Stimulated activated CD4-positive, alpha-beta T cell treated with anti-CD3 and anti-CD28 coated beads, Interleukin-1b, Interleukin-23, amount 100 ng/mL, for 4 hours (primary cell): ENCODE results near the gene HSPBAP1.
"Not testable (repeated sequence)": the region's sequence is repeated elsewhere in the genome, so short reads cannot be mapped to it uniquely, and the experiment has no call there.

Experiments
- DNase-seq, 2 donors: peaks; one replicate each; pipeline ENCODE4 v3.0.0-alpha.2; 2020; ENCODE audit warnings: low read depth in 2 of 2

Gene HSPBAP1

GRCh38 chr3:122785231-122785630 lies 8.4 kb downstream of the HSPBAP1 start:
- DNase-seq = no peak

- no peak for DNase-seq
These were observed 9.2 kb downstream of the HSPBAP1 start for GRCh38 chr3:122784436-122784835.

- DNase-seq = no peak
These were observed 10.8 kb downstream of the HSPBAP1 start for GRCh38 chr3:122782804-122783203.

- DNase-seq = no peak
These were observed 16.1 kb downstream of the HSPBAP1 start for GRCh38 chr3:122777563-122777962.

GRCh38 chr3:122776675-122777468 lies 16.8 kb downstream of the HSPBAP1 start:
- no peak for DNase-seq

- no peak for DNase-seq
These were observed 19.1 kb downstream of the HSPBAP1 start for GRCh38 chr3:122774564-122774963.

GRCh38 chr3:122773944-122774509 lies 19.6 kb downstream of the HSPBAP1 start:
- no peak for DNase-seq

- DNase-seq = no peak
These were observed 20.8 kb downstream of the HSPBAP1 start for GRCh38 chr3:122772827-122773226.

- no peak for DNase-seq
These were observed 23.0 kb downstream of the HSPBAP1 start for GRCh38 chr3:122770521-122771202.

GRCh38 chr3:122767540-122768372 lies 25.9 kb downstream of the HSPBAP1 start:
- no peak for DNase-seq

GRCh38 chr3:122766430-122766829 lies 27.2 kb downstream of the HSPBAP1 start:
- DNase-seq = no peak

GRCh38 chr3:122760453-122761271 lies 33.0 kb downstream of the HSPBAP1 start:
- DNase-seq = no peak

- no peak for DNase-seq
These were observed 34.6 kb downstream of the HSPBAP1 start for GRCh38 chr3:122758877-122759560.

GRCh38 chr3:122755491-122755890 lies 38.1 kb downstream of the HSPBAP1 start:
- no peak for DNase-seq

- DNase-seq = peak in 1 of 2 donors; percentile 13
These were observed 38.7 kb downstream of the HSPBAP1 start for GRCh38 chr3:122754929-122755328.

- no peak for DNase-seq
These were observed 45.3 kb downstream of the HSPBAP1 start for GRCh38 chr3:122748347-122748746.

- DNase-seq = not testable (repeated sequence)
These were observed 46.3 kb downstream of the HSPBAP1 start for GRCh38 chr3:122747295-122747694.

- DNase-seq = no peak
These were observed 48.1 kb downstream of the HSPBAP1 start for GRCh38 chr3:122745369-122746021.

GRCh38 chr3:122743581-122744120 lies 50.0 kb downstream of the HSPBAP1 start:
- no peak for DNase-seq

- DNase-seq = no peak
These were observed 51.4 kb downstream of the HSPBAP1 start for GRCh38 chr3:122742234-122742633.
